Lower lobe of right lung (tissue), 2 donors: ENCODE results near the gene CGREF1. TPM values are rescaled to one million over a fixed set of nuclear protein-coding genes. Genes with fewer than 3 reads are reported as not detected.

Experiments used
- ATAC-seq, 2 donors: fragments of 200-7000 bp; cut with Tn5 transposase; one replicate each; pipeline ENCODE4 v1.9.1; 2020 to 2022; ENCODE audit warnings: mild to moderate bottlenecking in 2 of 2, moderate library complexity in 2 of 2
- DNase-seq: peaks from one replicate; pipeline ENCODE4 v3.0.0-alpha.2; 2020
- H3K27ac ChIP-seq: fragments of 200-600 bp; one replicate; pipeline ENCODE4 v1.8.0; 2022
- H3K27me3 ChIP-seq: fragments of 200-600 bp; one replicate; pipeline ENCODE4 v1.8.0; 2022; ENCODE audit warnings: low read depth
- H3K36me3 ChIP-seq: fragments of 200-600 bp; one replicate; pipeline ENCODE4 v1.8.0; 2022; ENCODE audit warnings: mild to moderate bottlenecking
- H3K4me1 ChIP-seq: fragments of 200-600 bp; one replicate; pipeline ENCODE4 v1.8.0; 2022
- H3K4me3 ChIP-seq: fragments of 200-600 bp; one replicate; pipeline ENCODE4 v1.8.0; 2022; ENCODE audit warnings: mild to moderate bottlenecking
- H3K9me3 ChIP-seq: fragments of 200-600 bp; one replicate; pipeline ENCODE4 v1.8.0; 2022
- intact Hi-C: fragments of 100-400 bp; cut with DNase I; formaldehyde crosslinking; loops from one replicate; pipeline ENCODE4 v1.11.0; 2022
- total RNA-seq: library from RNA; stranded (reverse); fragmentation: NEBNext Ultra II Directional; extraction: Animal tissue kit (Norgen Biotek cat#: 25700); gene quantifications from one replicate; pipeline ENCODE4 v1.2.1, GENCODE V29; 2021
- TF ChIP-seq, protein P1 (sequence below): fragments of 200-600 bp; IDR thresholded peaks from one replicate; pipeline ENCODE4 v1.8.0; 2022; ENCODE audit warnings: antibody characterized with exemption, mild to moderate bottlenecking
- donor health status: DM: no; HTN: yes; CAD: no; lungs with severe emphysema.

Gene CGREF1
- total RNA-seq, 1 donor from 2014 or later, result 0.74 TPM

GRCh38 chr2:27136751-27137150 lies 17.8 kb upstream of the CGREF1 start:
- DNase-seq, result no peak
- Histone ChIP-seq H3K36me3 (peaks cover 11% of the 10 kb centered on the region), H3K4me1 (peaks cover 17% of the 10 kb centered on the region), H3K27ac (no peak overlapping the region), H3K27me3 (no peaks in the 10 kb centered on the region), H3K9me3 (no peaks in the 10 kb centered on the region), H3K4me3 (no peak overlapping the region)
- TF ChIP-seq, protein P1, sequence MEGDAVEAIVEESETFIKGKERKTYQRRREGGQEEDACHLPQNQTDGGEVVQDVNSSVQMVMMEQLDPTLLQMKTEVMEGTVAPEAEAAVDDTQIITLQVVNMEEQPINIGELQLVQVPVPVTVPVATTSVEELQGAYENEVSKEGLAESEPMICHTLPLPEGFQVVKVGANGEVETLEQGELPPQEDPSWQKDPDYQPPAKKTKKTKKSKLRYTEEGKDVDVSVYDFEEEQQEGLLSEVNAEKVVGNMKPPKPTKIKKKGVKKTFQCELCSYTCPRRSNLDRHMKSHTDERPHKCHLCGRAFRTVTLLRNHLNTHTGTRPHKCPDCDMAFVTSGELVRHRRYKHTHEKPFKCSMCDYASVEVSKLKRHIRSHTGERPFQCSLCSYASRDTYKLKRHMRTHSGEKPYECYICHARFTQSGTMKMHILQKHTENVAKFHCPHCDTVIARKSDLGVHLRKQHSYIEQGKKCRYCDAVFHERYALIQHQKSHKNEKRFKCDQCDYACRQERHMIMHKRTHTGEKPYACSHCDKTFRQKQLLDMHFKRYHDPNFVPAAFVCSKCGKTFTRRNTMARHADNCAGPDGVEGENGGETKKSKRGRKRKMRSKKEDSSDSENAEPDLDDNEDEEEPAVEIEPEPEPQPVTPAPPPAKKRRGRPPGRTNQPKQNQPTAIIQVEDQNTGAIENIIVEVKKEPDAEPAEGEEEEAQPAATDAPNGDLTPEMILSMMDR, result no peak
- intact Hi-C loops, result no loop called here
- no peak for ATAC-seq

- Histone ChIP-seq H3K36me3 (peaks cover 23% of the 10 kb centered on the region), H3K27ac (no peak overlapping the region), H3K4me3 (no peak overlapping the region), H3K4me1 (peaks cover 17% of the 10 kb centered on the region), H3K27me3 (no peaks in the 10 kb centered on the region), H3K9me3 (no peaks in the 10 kb centered on the region)
- intact Hi-C loops, result no loop called here
- ATAC-seq (no peak), DNase-seq (no peak)
- TF ChIP-seq, protein P1, result no peak
Measured at GRCh38 chr2:27135478-27135955, 16.6 kb upstream of the CGREF1 start.

DNA sequence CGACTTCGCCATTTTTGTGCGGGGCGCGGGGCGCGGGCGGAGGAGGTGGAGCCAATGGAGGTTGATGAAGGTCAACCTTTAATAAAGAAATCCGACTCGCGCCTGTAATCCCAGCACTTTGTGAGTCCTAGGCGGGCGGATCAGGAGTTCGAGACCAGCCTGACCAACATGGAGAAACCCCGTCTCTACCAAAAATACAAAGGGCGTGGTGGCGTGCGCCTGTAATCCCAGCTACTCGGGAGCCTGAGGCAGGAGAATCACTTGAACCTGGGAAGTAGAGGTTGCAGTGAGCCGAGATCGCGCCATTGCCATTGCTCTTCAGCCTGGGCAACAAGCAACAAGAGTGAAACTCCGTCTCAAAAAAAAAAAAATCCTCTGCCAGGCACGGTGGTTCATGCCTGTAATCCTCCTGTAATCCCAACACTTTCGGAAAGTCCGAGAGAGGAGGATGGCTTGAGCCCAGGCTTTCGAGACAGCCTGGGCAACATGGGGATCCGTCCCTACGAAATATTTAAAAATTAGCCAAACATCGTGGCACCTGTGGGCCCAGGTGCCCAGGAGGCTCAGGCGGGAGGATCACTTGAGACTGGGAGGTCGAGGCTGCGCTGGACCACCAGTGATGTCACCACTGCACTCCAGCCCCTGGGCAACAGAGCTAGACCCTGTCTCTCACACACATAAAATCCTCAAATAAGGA lies 16.0 kb upstream of the CGREF1 start:
- DNase-seq (no peak), ATAC-seq (no peak)
- intact Hi-C loops, result no loop called here
- Histone ChIP-seq H3K27ac (peak overlapping the region; percentile 15), H3K36me3 (peaks cover 29% of the 10 kb centered on the region), H3K27me3 (no peaks in the 10 kb centered on the region), H3K9me3 (no peaks in the 10 kb centered on the region), H3K4me1 (peaks cover 17% of the 10 kb centered on the region), H3K4me3 (peak overlapping the region; percentile 99)
- TF ChIP-seq, protein P1, result no peak

GRCh38 chr2:27133905-27134780 lies 15.2 kb upstream of the CGREF1 start, which contains the start of gene PREB:
Gene PREB (minus strand): TSS chr2:27134636. CDS start chr2:27134421, 215 bp downstream.
- H3K27me3 ChIP-seq, result no peaks in the 10 kb centered on the region
- H3K9me3 ChIP-seq, result no peaks in the 10 kb centered on the region
- peaks cover 36% of the 10 kb centered on the region for H3K36me3 ChIP-seq
- ATAC-seq (peak; percentile 97 to 98), DNase-seq (peak; percentile 99)
- intact Hi-C loops, result no loop called here
- H3K27ac ChIP-seq, result peak within 1 kb of the TSS; percentile 94
- peaks cover 17% of the 10 kb centered on the region for H3K4me1 ChIP-seq
- H3K4me3 ChIP-seq, result peak within 1 kb of the TSS; percentile 99
- TF ChIP-seq, protein P1, result peak; percentile 17

GRCh38 chr2:27133195-27133875 lies 14.4 kb upstream of the CGREF1 start:
- Histone ChIP-seq H3K9me3 (no peaks in the 10 kb centered on the region), H3K4me3 (peak overlapping the region; percentile 99), H3K36me3 (peaks cover 36% of the 10 kb centered on the region), H3K27me3 (no peaks in the 10 kb centered on the region), H3K27ac (no peak overlapping the region), H3K4me1 (peaks cover 17% of the 10 kb centered on the region)
- intact Hi-C loops, result no loop called here
- DNase-seq (no peak), ATAC-seq (no peak)
- TF ChIP-seq, protein P1, result no peak
